GM21528 (cell line): ENCODE measurements around the gene CCIN.
"Not testable (repeated sequence)": the region's sequence is repeated elsewhere in the genome, so short reads cannot be mapped to it uniquely, and the experiment has no call there.

Experiments used
- ATAC-seq: cut with Tn5 transposase; IDR thresholded peaks from one replicate; pipeline ENCODE4 v1.9.1; 2021; ENCODE audit warnings: mild to moderate bottlenecking, moderate library complexity; ENCODE audit not compliant: unreplicated experiment, low FRiP score

Gene CCIN

DNA sequence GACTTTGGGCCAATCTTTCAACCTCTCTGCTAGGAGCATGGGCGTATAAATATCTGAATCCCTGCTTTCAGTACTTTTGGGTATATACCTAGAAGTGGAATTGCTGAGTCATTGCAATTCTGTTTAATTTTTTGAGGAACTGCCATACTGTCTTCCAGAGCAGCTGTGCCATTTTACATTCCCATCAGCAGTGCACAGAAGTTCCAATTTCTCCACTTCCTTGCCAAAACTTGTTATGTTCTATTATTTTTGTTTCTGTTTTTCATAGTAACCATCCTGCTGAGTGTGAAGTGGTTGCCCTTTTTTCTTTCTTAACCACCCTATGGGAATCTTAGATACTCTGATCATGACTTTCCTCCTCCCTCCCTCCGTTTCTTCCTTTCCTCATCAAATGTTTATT, 11.1 kb upstream of the CCIN start:
- ATAC-seq, result no peak

DNA sequence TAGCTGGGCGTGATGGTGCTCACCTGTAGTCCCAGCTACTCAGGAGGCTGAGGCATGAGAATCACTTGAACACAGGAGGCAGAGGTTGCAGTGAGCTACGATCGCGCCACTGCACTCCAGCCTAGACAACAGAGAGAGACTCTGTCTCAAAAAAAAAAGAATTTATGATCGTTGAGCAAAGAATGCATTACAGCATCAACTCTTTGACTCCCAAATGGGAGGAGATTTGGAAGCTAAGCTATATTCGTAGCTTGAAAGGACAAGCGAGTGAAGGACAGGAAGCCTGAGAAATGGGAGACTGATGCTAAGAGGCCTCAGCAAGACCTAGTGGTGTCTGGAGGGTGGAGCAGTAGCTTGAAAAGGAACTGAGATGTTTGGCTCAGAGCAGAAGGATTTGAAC, 10.3 kb upstream of the CCIN start:
- no peak for ATAC-seq

DNA sequence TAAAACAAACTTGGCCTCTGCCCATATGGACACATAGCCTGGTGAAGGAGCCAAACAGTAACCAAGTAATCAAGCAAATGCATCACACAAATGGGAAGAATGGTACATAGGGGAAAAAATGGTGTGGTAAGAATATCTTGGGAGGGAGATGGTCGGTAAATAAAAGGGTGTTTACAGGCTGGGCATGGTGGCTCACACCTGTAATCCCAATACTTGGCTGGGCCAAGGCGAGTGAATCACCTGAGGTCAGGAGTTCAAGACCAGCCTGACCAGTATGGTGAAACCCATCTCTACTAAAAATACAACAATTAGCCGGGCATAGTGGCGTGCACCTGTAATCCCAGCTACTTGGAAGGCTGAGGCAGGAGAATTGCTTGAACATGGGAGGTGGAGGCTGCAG, 9.7 kb upstream of the CCIN start:
- ATAC-seq, result not testable (repeated sequence)

DNA sequence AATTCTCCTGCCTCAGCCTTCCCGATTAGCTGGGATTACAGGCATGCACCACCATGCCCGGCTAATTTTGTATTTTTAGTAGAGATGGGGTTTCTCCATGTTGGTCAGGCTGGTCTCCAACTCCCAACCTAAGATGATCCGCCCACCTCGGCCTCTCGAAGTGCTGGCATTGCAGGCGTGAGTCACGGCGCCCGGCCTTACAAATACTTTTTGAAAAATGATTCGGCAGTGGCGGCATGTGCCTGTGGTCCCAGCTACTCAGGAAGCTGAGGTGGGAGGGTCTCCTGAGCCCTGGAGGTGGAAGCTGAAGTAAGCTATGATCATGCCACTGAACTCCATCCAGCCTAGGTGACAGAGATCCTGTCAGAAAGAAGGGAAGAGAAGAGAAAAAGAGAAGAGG, 9.1 kb upstream of the CCIN start:
- ATAC-seq, result not testable (repeated sequence)

DNA sequence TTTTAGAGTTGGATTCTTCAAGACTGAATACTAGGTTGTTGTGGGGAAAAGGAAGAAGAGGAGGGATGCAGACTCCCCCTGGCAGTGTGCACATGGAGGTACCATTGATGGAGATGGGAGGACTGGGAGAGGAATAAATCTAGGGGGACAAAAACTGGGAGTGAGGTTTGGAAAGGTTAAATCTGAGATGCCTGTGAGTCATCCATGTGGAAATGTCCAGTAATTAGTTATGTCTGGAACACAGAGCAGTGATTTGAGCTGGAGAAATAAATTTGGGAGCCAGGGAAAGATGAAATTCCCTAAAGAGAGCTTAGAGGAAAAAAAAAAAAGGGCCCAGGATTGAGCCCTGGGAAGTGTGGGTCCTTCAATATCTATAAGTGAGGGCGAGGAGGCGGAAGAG, 8.0 kb upstream of the CCIN start:
- ATAC-seq, result no peak

DNA sequence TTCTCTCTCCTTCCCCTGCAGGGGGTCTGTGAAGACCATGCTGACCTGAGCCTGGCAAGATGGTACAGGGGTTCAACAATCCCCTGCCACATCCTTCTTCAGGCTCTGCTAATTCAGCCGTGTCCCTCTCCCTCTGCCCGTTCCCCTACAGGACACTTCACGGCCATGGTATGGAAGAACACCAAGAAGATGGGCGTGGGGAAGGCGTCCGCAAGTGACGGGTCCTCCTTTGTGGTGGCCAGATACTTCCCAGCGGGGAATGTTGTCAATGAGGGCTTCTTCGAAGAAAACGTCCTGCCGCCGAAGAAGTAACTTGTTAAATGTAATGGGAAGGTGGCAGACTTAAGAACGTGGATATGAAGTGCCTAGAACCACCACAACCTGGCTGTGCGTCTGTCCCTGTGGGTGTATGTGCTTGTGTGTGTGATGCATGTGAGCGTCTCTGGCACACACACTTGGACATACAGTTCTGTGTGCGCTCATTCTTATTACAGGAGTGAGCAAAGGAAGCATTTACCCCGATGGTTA, 6.9 kb upstream of the CCIN start:
- ATAC-seq, result no peak

DNA sequence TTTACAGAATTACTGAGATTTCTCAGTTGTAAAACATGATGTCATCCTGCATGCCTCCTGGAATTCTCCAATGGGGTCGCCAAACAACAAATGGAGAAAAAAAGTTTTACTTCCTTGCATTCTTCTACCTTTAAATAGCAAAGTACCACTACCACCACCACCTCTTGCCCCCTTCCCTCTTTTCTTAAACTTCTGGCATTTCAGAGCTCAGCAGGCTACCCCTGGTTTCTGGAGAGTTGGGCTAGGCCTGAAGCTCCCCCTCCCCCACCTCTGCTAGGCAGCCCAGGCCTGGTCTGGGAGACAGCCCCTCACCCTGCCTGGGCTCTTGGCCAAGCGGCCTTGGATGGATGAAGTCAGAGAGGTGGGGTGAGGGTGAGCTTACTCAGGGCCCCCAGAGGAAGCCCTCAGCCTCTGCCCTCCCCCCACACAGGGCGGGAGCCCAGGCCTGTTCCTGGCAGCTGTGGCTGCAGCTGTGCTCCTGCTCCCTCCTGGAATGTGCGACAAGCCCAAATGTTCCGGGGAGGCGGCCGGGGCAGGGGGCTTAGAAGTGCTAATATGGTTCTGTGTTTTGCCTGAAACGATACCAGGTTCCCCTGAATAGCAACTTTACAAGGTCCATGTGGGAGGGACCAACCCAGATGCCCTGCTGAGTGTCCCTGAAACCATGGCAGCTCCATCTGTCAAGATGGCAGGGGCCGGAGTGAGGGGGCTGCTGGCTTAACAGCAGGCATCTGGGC, 6.0 kb upstream of the CCIN start:
- ATAC-seq, result no peak

DNA sequence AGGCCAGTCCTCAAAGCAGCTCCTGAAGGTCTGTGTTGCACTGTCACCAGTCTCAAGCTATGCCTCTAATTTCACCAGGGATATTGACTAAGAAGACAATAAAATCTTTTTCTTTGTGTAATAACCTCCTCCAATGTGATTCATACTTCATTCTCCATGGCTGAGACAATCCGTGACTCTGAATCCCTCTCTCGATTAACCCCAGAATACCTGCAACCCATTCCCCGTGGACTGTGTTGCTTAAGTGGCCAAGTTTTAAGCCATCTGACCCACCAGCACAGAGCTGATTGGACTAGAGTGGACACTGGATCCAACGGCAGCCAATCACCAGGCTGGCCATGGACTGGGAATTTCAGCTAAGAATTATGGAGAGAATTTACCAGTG, 5.4 kb upstream of the CCIN start:
- ATAC-seq, result no peak

DNA sequence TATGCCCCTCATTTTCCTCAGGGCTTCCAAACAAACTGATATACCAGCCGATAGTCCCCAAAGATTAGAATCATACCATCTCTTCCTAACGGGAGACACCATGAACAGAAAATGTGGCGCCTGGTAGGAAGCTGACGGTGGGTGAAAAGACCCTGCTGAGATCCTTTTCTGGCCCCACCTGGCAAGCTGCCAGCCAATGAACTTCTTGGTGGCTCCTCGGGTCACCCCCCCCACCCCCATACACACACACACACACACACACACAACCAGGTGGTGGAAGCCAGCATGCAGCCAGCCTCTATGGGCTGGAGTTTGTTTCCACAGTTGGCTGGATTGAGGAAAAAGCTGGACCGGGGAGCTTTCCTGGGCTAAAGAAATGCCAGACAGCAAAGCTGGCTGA, 4.8 kb upstream of the CCIN start:
- ATAC-seq, result no peak

DNA sequence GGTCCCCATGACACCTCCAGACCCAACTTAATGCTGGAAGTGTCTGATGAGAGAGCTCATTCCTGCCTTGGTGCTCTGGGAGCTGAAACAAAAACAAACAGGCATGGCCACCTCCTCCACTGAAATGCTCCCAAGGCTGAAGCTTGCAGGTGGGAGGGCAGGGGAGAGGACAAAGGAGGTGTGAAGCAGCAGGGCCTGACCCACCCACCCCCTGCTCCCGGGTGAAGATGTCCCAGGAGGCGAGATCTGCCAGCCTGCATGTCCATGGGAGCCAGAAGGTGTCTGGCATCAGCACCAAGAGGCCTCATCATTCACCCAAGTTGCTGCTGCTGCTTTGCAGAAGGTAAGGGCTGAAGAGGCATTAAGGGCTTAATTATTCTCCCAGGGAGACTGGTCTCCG, 4.2 kb upstream of the CCIN start:
- no peak for ATAC-seq

DNA sequence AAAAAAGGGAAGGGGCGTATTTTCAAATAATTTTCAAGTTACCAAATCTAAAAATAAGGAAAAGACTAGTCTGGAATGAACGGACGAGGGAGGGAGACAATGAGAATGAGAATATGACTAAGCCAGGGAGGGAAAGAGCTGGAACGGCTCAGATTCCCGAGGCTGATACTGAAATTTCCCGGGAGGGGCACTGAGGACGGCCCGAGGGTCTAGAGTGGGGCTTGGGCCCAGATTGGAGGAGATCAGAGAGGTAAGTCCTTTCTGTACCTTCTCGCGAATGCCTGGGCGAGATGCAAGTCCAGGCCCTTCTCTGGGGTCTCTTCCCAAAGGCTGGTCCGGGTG, 3.4 kb upstream of the CCIN start:
- no peak for ATAC-seq

DNA sequence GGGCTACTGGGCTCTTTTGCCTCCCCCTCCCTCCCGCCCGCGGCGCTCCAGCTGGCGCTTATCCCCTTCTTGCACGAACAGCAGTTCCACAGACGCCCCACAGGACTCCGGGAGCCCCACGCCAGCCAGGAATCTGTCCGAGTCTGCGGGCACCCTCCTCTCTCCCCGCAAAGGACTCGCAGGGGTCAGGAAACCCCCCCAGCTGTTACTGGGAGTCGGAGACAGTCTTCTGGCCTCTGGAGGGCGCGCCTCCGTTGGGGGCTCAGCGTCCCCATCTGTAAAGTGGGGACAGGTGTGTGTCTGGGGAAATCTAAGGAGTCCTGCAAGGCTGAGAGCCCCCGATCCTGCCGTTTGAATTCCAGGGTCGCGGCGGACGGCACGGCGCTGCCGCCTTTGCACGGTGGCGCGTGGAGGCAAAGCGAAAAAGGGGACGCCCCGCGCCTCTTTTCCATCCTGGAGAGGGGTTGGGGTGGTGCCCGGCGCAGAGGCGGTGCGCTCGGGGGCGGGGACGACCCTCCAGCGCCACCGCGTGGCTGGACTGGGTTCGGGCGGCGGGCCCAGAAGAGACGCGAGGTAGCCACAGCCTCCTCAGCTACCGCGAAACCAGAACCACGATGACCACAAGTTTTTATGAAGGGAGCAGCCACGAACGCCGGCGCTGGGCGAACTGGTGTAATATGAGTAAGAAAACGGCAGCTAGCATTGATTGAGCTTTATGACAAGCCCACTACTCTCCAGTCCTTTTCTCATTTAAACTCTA, 2.8 kb upstream of the CCIN start:
- ATAC-seq, result peak; percentile 77

DNA sequence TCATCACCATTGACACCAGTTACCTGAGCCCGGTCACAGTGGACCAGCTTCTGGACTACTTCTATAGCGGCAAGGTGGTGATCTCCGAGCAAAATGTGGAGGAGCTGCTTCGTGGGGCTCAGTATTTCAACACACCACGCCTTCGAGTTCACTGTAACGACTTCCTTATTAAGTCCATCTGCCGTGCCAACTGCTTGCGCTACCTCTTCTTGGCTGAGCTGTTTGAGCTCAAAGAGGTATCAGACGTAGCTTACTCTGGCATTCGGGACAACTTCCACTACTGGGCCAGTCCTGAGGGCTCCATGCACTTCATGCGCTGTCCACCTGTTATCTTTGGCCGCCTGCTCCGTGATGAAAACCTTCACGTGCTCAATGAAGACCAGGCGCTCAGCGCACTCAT, 520 bp downstream of the CCIN start:
- no peak for ATAC-seq

DNA sequence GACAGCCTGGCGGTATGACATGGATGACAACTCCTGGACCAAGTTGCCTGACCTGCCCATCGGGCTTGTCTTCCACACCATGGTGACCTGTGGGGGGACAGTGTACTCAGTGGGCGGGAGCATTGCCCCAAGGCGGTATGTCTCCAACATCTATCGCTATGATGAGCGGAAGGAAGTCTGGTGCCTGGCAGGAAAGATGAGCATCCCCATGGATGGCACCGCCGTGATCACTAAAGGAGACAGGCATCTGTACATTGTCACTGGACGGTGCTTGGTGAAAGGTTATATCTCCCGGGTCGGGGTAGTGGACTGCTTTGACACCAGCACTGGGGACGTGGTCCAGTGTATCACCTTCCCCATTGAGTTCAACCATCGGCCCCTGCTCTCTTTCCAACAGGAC, 1.3 kb downstream of the CCIN start:
- ATAC-seq, result no peak

DNA sequence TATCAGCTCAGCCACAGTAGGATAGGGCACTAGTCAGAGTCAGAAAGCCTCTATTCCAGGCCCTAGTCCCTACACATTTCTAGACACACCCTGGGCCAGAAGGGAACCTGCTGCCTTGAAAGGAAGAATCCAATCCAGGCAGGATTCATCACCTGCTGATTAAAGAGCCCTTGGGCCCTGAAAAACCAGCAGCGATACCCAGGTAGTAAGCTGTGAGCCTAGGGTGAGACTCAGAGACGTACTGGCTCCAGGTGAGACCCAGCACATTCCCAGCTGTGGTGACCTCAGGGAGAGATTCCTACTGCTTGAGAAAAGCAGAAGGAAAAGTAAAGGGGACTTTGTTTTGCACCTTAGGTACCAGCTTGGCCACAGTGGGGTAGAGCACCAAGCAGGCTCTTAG, 4.7 kb downstream of the CCIN start:
- ATAC-seq, result no peak

DNA sequence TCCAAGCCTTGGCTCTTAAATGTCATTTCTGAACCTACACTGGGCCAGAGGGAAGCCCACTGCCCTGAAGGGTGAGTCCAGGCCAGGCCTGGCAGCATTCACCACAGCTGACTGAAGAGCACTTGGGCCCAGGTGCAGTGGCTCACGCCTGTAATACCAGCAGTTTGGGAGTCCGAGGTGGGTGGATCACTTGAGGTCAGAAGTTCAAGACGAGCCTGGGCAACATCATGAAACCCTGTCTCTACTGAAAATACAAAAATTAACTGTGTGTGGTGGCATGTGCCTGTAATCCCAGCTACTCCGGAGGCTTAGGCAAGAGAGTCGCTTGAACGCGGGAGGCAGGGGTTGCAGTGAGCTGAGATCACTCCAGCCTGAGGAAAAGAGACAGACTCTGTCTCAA, 5.1 kb downstream of the CCIN start:
- no peak for ATAC-seq

DNA sequence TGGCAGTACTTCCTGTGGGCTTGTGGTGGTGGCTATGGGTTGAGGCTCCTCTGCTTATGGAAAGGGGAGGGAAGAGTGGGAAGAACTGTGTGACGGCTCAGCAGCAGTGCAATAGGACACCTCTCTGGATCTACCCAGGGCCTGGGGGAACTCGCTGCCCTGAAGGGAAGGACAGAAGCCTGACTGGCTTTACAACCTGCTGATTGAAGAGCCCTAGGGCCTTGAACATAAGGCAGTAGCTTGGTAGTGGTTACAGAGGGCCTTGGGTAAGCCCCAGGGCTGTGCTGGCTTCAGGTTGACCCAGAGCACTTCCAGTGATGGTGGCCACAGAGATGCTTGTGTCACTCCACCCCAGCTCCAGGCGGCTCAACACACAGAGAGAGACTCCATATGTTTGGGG, 5.5 kb downstream of the CCIN start:
- no peak for ATAC-seq

DNA sequence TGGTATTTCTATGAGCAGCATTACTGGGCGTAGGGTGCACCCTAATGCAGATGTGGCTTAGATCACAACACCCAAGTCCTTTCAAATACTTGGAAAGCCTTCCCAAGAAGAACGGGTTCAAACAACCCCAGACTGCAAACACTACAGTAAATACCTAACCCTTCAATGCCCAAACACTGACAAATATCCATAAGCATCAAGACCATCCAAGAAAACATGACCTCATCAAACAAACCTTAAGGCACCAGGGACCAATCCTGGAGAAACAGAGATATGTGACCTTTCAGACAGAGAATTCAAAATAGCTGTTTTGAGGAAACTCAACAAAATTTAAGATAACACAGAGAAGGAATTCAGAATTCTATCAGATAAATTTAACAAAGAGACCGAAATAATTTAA, 6.0 kb downstream of the CCIN start:
- not testable (repeated sequence) for ATAC-seq

DNA sequence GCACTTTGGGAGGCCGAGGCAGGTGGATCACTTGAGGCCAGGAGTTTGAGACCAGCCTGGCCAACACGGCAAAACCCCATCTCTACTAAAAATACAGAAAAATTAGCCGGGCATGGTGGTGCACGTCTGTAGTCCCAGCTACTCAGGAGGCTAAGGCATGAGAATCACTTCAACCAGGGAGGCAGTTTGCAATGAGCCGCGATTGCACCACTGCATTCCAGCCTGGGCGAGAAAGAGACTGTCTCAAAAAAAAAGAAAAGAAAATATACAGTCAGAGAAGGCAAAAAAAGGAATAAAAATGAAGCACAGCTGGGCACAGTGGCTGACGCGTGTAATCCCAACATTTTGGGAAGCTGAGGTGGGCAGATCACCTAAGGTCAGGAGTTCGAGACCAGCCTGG, 7.3 kb downstream of the CCIN start:
- ATAC-seq, result not testable (repeated sequence)

DNA sequence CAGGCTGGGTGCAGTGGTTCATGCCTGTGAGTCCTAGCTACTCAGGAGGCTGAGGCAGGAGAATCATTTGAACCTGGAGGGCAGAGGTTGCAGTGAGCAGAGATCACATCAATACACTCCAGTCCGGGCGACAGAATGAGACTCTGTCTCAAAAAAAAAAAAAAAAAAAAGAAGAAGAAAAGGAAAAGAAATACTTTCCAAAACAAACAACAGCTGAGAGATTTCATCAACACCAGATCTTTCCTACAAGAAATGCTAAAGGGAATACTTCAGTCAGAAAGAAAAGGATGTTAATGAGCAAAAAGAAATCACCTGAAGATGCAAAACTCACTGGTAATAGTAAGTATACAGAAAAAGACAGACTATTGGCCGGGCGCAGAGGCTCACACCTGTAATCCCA, 8.4 kb downstream of the CCIN start:
- no peak for ATAC-seq

DNA sequence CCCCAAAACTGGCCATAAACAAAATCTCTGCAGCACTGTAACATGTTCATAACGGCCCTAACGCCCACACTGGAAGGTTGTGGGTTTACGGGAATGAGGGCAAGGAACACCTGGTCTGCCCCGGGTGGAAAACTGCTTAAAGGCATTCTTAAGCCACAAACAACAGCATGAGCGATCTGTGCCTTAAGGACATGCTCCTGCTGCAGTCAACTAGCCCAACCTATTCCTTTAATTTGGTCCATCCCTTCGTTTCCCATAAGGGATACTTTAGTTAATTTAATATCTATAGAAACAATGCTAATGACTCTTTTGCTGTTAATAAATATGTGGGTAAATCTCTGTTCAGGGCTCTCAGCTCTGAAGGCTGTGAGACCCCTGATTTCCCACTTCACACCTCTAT, 11.1 kb downstream of the CCIN start:
- ATAC-seq, result not testable (repeated sequence)

DNA sequence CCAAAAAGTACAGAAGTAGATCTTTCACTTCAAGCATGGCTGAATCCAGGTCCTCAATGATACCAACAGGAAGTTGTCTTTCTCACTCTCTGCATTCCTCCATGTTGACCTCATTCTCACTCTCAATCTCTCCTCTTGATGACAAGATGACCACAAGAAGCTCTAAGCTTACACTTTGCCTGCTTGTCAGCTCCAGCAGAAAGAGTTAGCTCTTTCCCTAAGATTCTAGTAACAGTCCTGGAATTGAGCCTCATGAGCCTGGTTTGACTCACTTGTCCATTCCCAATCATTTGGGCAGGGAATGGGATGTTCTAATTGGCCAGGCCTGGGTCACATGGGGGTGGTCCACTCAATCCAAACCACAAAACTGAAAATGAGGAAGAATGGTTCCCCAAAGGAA, 18.2 kb downstream of the CCIN start:
- ATAC-seq, result no peak
